Liver (tissue), 9 donors: ENCODE measurements around the gene WSCD2. TPM values are rescaled to one million over a fixed set of nuclear protein-coding genes. Genes with fewer than 3 reads are reported as not detected.
A peak's percentile ranks its signal among the peaks of the same experiment; 100 is the strongest.

ENCODE experiments used
- DNase-seq: peaks from one replicate; pipeline ENCODE4 v3.0.0-alpha.2; 2017; ENCODE audit warnings: low spot score
- H3K27ac ChIP-seq, 2 donors: one replicate each; pipeline ENCODE4 v1.7.0; 2013; ENCODE audit warnings: inconsistent platforms in 2 of 2, low read length in 2 of 2, control low read depth in 1 of 2, low read depth in 1 of 2, mild to moderate bottlenecking in 1 of 2
- H3K27me3 ChIP-seq, 4 donors: one replicate each; pipeline versions ENCODE4 v1.6.1 to v1.7.0; 2013; ENCODE audit warnings: low read length in 3 of 4, inconsistent platforms in 1 of 4, mild to moderate bottlenecking in 1 of 4, moderate library complexity in 1 of 4; ENCODE audit not compliant: control insufficient read depth in 4 of 4, insufficient read depth in 4 of 4
- H3K36me3 ChIP-seq, 4 donors: one replicate each; pipeline versions ENCODE4 v1.6.1 to v1.7.0; 2013; ENCODE audit warnings: low read length in 3 of 4, mild to moderate bottlenecking in 3 of 4, low read depth in 1 of 4, moderate library complexity in 1 of 4; ENCODE audit not compliant: control insufficient read depth in 4 of 4, insufficient read depth in 3 of 4
- H3K4me1 ChIP-seq, 4 donors: one replicate each; pipeline versions ENCODE4 v1.6.1 to v1.7.0; 2013; ENCODE audit warnings: low read length in 3 of 4, mild to moderate bottlenecking in 3 of 4, moderate library complexity in 1 of 4; ENCODE audit not compliant: control insufficient read depth in 4 of 4, insufficient read depth in 4 of 4
- H3K4me3 ChIP-seq, 3 donors: one replicate each; pipeline versions ENCODE4 v1.6.1 to v1.7.0; 2013; ENCODE audit warnings: low read length in 3 of 3, control low read depth in 1 of 3, low read depth in 1 of 3, mild to moderate bottlenecking in 1 of 3
- H3K9ac ChIP-seq, 2 donors: one replicate each; pipeline ENCODE4 v1.7.0; 2013; ENCODE audit warnings: low read length in 2 of 2, mild to moderate bottlenecking in 2 of 2, moderate library complexity in 2 of 2, control low read depth in 1 of 2, low read depth in 1 of 2
- H3K9me3 ChIP-seq, 4 donors: one replicate each; pipeline versions ENCODE4 v1.6.1 to v1.7.0; 2013; ENCODE audit warnings: low read length in 3 of 4; ENCODE audit not compliant: control insufficient read depth in 4 of 4
- CTCF ChIP-seq: fragments of 150-350 bp; IDR thresholded peaks from 2 replicates; pipeline ENCODE4 v1.5.1; 2017; ENCODE audit warnings: improper control_type of control experiment, low read depth, low read length; ENCODE audit not compliant: missing input control
- EGR1 ChIP-seq, 2 donors: IDR thresholded peaks; 2 replicates each; pipeline ENCODE4 v1.6.1; 2016 to 2018; ENCODE audit warnings: antibody characterized with exemption in 2 of 2, low read depth in 2 of 2
- GABPA ChIP-seq, 2 donors: IDR thresholded peaks in 1 of 2; conservative IDR thresholded peaks in 1 of 2; 2 replicates each; pipeline ENCODE4 v1.6.1; 2016; ENCODE audit warnings: antibody characterized with exemption in 2 of 2, mild to moderate bottlenecking in 1 of 2, moderate library complexity in 1 of 2
- HNF4A ChIP-seq, 2 donors: conservative IDR thresholded peaks; 2 replicates each; pipeline ENCODE4 v1.6.1; 2016; ENCODE audit warnings: antibody characterized with exemption in 2 of 2, mild to moderate bottlenecking in 2 of 2
- HNF4G ChIP-seq: IDR thresholded peaks from 2 replicates; pipeline ENCODE4 v1.6.1; 2016; ENCODE audit warnings: antibody characterized with exemption
- JUND ChIP-seq, 2 donors: IDR thresholded peaks; 2 replicates each; pipeline ENCODE4 v1.6.1; 2016; ENCODE audit warnings: antibody characterized with exemption in 2 of 2
- REST ChIP-seq: IDR thresholded peaks from 2 replicates; pipeline ENCODE4 v1.6.1; 2016; ENCODE audit warnings: antibody characterized with exemption, mild to moderate bottlenecking
- RXRA ChIP-seq, 2 donors: IDR thresholded peaks; 2 replicates each; pipeline ENCODE4 v1.6.1; 2017 to 2018; ENCODE audit warnings: antibody characterized with exemption in 2 of 2, mild to moderate bottlenecking in 1 of 2
- SP1 ChIP-seq: IDR thresholded peaks from 2 replicates; pipeline ENCODE4 v1.6.1; 2018; ENCODE audit warnings: antibody characterized with exemption, mild to moderate bottlenecking
- TAF1 ChIP-seq: conservative IDR thresholded peaks from 2 replicates; pipeline ENCODE4 v1.6.1; 2016; ENCODE audit warnings: antibody characterized with exemption, mild to moderate bottlenecking
- YY1 ChIP-seq: IDR thresholded peaks from 2 replicates; pipeline ENCODE4 v1.6.1; 2016; ENCODE audit warnings: antibody characterized with exemption, mild to moderate bottlenecking
- ZBTB33 ChIP-seq: IDR thresholded peaks from 2 replicates; pipeline ENCODE4 v1.6.1; 2016; ENCODE audit warnings: antibody characterized with exemption
- WGBS: extraction: QIAGEN DNeasy Blood & Tissue Kit; methylation state at CpG from one replicate; pipeline ENCODE4 v1.1.7; 2013; 5-methylcytosine and 5-hydroxymethylcytosine counted together
- polyA plus RNA-seq, 2 donors: library from polyadenylated mRNA; stranded (reverse) in 1 of 2; unstranded in 1 of 2; fragments of 200-250 nt in 1 of 2; fragments of >200 nt in 1 of 2; fragmentation: Nextera tagmentation in 1 of 2; extraction: Ambion mirVana in 1 of 2; gene quantifications; one replicate each; pipeline versions ENCODE4 v1.2.1 to v1.2.3, GENCODE V29; 2013 to 2015
- total RNA-seq, 2 donors: library from RNA; depleted of rRNA; stranded (reverse); fragments of >200 nt; gene quantifications; one replicate each; pipeline ENCODE4 v1.2.3, GENCODE V29; 2014
- donor health status: healthy.
- donor health status: healthy.
- donor health status: healthy.
- donor health status: healthy.
- donor health status: healthy.

WSCD2 gene
- total and polyA plus RNA-seq, 4 donors = under 0.01 to 0.09 (median 0.05) TPM; not detected in 1

GRCh38 chr12:108213871-108214445 lies 84.9 kb downstream of the WSCD2 start:
- DNase-seq = no peak
- TF ChIP-seq TAF1 (no peak), CTCF (no peak), RXRA (IDR thresholded peaks at IDR 0.05) (no peak), HNF4A (conservative IDR thresholded peaks at IDR 0.05) (no peak), SP1 (no peak), ZBTB33 (no peak), JUND (IDR thresholded peaks at IDR 0.05) (no peak), HNF4G (no peak), EGR1 (IDR thresholded peaks at IDR 0.05; ENCODE audit: low read depth in 2 of 2) (no peak), YY1 (no peak), GABPA (IDR thresholded peaks at IDR 0.05 in 1 of 2, conservative IDR thresholded peaks at IDR 0.05 in 1 of 2) (no peak)
- no peak overlapping the region for H3K27ac ChIP-seq

GRCh38 chr12:108214486-108214885 lies 85.4 kb downstream of the WSCD2 start:
- no peaks in the 10 kb centered on the region for H3K36me3 ChIP-seq
- no peak overlapping the region for H3K27ac ChIP-seq
- H3K4me1 ChIP-seq = no peaks in the 10 kb centered on the region
- H3K9ac ChIP-seq = no peak overlapping the region
- H3K27me3 ChIP-seq = peaks cover 0 to 3% (median 0%) of the 10 kb centered on the region in 4 donors
- H3K4me3 ChIP-seq = no peak overlapping the region
- no peak for TF ChIP-seq TAF1
- TF ChIP-seq REST = peak; percentile 99
- TF ChIP-seq RXRA (IDR thresholded peaks at IDR 0.05) = no peak
- no peak for TF ChIP-seq HNF4G
- H3K9me3 ChIP-seq = peaks cover 0 to 7% (median 0%) of the 10 kb centered on the region in 4 donors
- DNase-seq = peak; percentile 43
- 33% methylated on average over 4 of the region's 4 CpGs for WGBS

More at GRCh38 chr12:108213871-108214445, 84.9 kb downstream of the WSCD2 start:
- WGBS = 65% methylated on average over 6 of the region's 6 CpGs
- H3K36me3 ChIP-seq = no peaks in the 10 kb centered on the region
- peaks cover 0 to 3% (median 0%) of the 10 kb centered on the region in 4 donors for H3K27me3 ChIP-seq
- H3K4me1 ChIP-seq = no peaks in the 10 kb centered on the region
- H3K9ac ChIP-seq = no peak overlapping the region
- peaks cover 0 to 7% (median 0%) of the 10 kb centered on the region in 4 donors for H3K9me3 ChIP-seq
- no peak overlapping the region for H3K4me3 ChIP-seq
